Mesodermal cell (in vitro differentiated cells): ENCODE measurements around the gene KLHL6.
"Not testable (repeated sequence)": the region's sequence is repeated elsewhere in the genome, so short reads cannot be mapped to it uniquely, and the experiment has no call there.

Source experiments
- H3K27ac ChIP-seq: 2 replicates; pipeline ENCODE4 v1.7.0; 2013; ENCODE audit warnings: mild to moderate bottlenecking, low read depth, low read length, moderate library complexity; ENCODE audit not compliant: severe bottlenecking
- H3K36me3 ChIP-seq: 2 replicates; pipeline ENCODE4 v1.7.1; 2013; ENCODE audit warnings: mild to moderate bottlenecking, low read length, moderate library complexity; ENCODE audit not compliant: control insufficient read depth, insufficient read depth
- H3K4me1 ChIP-seq: one replicate; pipeline ENCODE4 v1.7.1; 2013; ENCODE audit warnings: mild to moderate bottlenecking, low read length; ENCODE audit not compliant: insufficient read depth, control insufficient read depth, poor library complexity, severe bottlenecking
- H3K4me3 ChIP-seq: 2 replicates; pipeline ENCODE4 v1.7.0; 2013; ENCODE audit warnings: low read length, control low read depth, mild to moderate bottlenecking; ENCODE audit not compliant: insufficient read depth, poor library complexity, severe bottlenecking; ENCODE audit errors: extremely low read depth
- H3K9me3 ChIP-seq: 2 replicates; pipeline ENCODE4 v1.7.1; 2013; ENCODE audit warnings: mild to moderate bottlenecking, low read length, moderate library complexity; ENCODE audit not compliant: control insufficient read depth
- WGBS, 2 experiments: methylation state at CpG; one replicate each; pipeline ENCODE4 v1.1.5; 2013; ENCODE audit warnings: missing lambda C conversion rate in 2 of 2; ENCODE audit not compliant: insufficient coverage in 2 of 2; 5-methylcytosine and 5-hydroxymethylcytosine counted together

The KLHL6 gene

GRCh38 chr3:183532620-183533411 is 22.7 kb downstream of the KLHL6 start:
- peaks cover 11% of the 10 kb centered on the region for H3K4me1 ChIP-seq
- no peak overlapping the region for H3K27ac ChIP-seq
- no peak overlapping the region for H3K4me3 ChIP-seq
- H3K9me3 ChIP-seq, result no peaks in the 10 kb centered on the region
- 65% methylated on average over 6 of the region's 6 CpGs for WGBS, 2 experiments
- no peaks in the 10 kb centered on the region for H3K36me3 ChIP-seq

- Histone ChIP-seq H3K27ac (no peak overlapping the region), H3K36me3 (no peaks in the 10 kb centered on the region), H3K9me3 (no peaks in the 10 kb centered on the region), H3K4me1 (peaks cover 11% of the 10 kb centered on the region), H3K4me3 (no peak overlapping the region)
- WGBS, 2 experiments, result 91 to 100% methylated on average over 4 to 7 of the region's 7 CpGs
Measured at GRCh38 chr3:183529717-183530116, 25.8 kb downstream of the KLHL6 start.

GRCh38 chr3:183529185-183529584 is 26.3 kb downstream of the KLHL6 start:
- no peaks in the 10 kb centered on the region for H3K36me3 ChIP-seq
- H3K4me1 ChIP-seq, result peaks cover 14% of the 10 kb centered on the region
- H3K9me3 ChIP-seq, result no peaks in the 10 kb centered on the region
- H3K4me3 ChIP-seq, result no peak overlapping the region
- no peak overlapping the region for H3K27ac ChIP-seq
- WGBS, 2 experiments, result 100% methylated on average over 1 of the region's 1 CpG; no CpG with 5 or more reads in 1 of the 2 experiments

GRCh38 chr3:183528758-183529157 is 26.7 kb downstream of the KLHL6 start:
- H3K27ac ChIP-seq, H3K9me3 ChIP-seq, H3K36me3 ChIP-seq, H3K4me3 ChIP-seq: not testable (repeated sequence)
- whole genome bisulfite sequencing, 2 experiments, result no CpG with 5 or more reads among the region's 6 CpGs
- peaks cover 11% of the 10 kb centered on the region for H3K4me1 ChIP-seq

- H3K27ac ChIP-seq, result no peak overlapping the region
- WGBS, 2 experiments, result 95 to 98% methylated on average over 6 to 8 of the region's 12 CpGs
- H3K9me3 ChIP-seq, result no peaks in the 10 kb centered on the region
- H3K4me3 ChIP-seq, result no peak overlapping the region
- peaks cover 3% of the 10 kb centered on the region for H3K4me1 ChIP-seq
- no peaks in the 10 kb centered on the region for H3K36me3 ChIP-seq
Measured at GRCh38 chr3:183527428-183528379, 27.8 kb downstream of the KLHL6 start.

GRCh38 chr3:183526838-183527427 is 28.6 kb downstream of the KLHL6 start:
- Histone ChIP-seq H3K4me3 (no peak overlapping the region), H3K36me3 (no peaks in the 10 kb centered on the region), H3K9me3 (no peaks in the 10 kb centered on the region), H3K27ac (no peak overlapping the region), H3K4me1 (peaks cover 3% of the 10 kb centered on the region)
- WGBS, 2 experiments, result 90 to 92% methylated on average over 2 of the region's 4 CpGs

- Histone ChIP-seq H3K4me1 (peaks cover 3% of the 10 kb centered on the region), H3K27ac (no peak overlapping the region), H3K9me3 (no peaks in the 10 kb centered on the region), H3K4me3 (no peak overlapping the region), H3K36me3 (no peaks in the 10 kb centered on the region)
- 92 to 94% methylated on average over 4 to 6 of the region's 6 CpGs for WGBS, 2 experiments
Measured at GRCh38 chr3:183524476-183524875, 31.0 kb downstream of the KLHL6 start.

- 84 to 85% methylated on average over 14 to 16 of the region's 19 CpGs for WGBS, 2 experiments
- not testable (repeated sequence) for H3K36me3 ChIP-seq, H3K4me1 ChIP-seq, H3K9me3 ChIP-seq, H3K4me3 ChIP-seq
- H3K27ac ChIP-seq, result peak overlapping the region; percentile 10
Measured at GRCh38 chr3:183520741-183521556, 34.6 kb downstream of the KLHL6 start.

- 94 to 100% methylated on average over 1 to 3 of the region's 8 CpGs for WGBS, 2 experiments
- H3K27ac ChIP-seq, result not testable (repeated sequence)
Measured at GRCh38 chr3:183520295-183520694, 35.2 kb downstream of the KLHL6 start.

GRCh38 chr3:183519891-183520290 is 35.6 kb downstream of the KLHL6 start:
- Histone ChIP-seq H3K27ac (no peak overlapping the region), H3K4me3 (no peak overlapping the region), H3K36me3 (no peaks in the 10 kb centered on the region), H3K9me3 (no peaks in the 10 kb centered on the region), H3K4me1 (peaks cover 7% of the 10 kb centered on the region)
- WGBS, 2 experiments, result 100% methylated on average over 1 to 2 of the region's 2 CpGs

More at GRCh38 chr3:183520295-183520694, 35.2 kb downstream of the KLHL6 start:
- H3K9me3 ChIP-seq, H3K4me1 ChIP-seq, H3K4me3 ChIP-seq, H3K36me3 ChIP-seq: not testable (repeated sequence)
